ENCODE measurements around the gene ABTB1. TPM values are rescaled to one million over a fixed set of nuclear protein-coding genes. Genes with fewer than 3 reads are reported as not detected.

The ABTB1 gene
- total RNA-seq, 1 donor = 8.2 TPM

DNA sequence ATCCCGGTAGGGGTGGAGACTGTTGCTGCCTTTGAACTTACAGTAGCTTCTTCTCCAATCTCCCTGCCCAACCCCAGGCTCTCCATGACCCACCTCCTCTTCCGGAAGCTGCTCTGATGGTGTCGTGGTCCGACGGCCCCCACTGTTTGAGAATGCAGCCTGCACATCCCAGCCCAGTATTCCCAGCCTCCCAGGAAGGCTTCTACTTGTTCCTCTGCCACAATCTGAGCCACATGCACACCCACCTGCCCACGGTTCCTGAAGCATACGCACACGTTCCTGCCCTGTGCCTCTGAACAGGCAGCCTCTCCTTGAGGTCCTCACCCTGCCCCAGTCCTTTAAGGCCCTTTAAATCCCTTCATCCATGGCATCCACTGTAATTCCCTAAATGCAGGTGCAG is 57.4 kb downstream of the ABTB1 start:
- DNase-seq (ENCODE audit: low read depth) = no peak
- TF ChIP-seq, protein P1, sequence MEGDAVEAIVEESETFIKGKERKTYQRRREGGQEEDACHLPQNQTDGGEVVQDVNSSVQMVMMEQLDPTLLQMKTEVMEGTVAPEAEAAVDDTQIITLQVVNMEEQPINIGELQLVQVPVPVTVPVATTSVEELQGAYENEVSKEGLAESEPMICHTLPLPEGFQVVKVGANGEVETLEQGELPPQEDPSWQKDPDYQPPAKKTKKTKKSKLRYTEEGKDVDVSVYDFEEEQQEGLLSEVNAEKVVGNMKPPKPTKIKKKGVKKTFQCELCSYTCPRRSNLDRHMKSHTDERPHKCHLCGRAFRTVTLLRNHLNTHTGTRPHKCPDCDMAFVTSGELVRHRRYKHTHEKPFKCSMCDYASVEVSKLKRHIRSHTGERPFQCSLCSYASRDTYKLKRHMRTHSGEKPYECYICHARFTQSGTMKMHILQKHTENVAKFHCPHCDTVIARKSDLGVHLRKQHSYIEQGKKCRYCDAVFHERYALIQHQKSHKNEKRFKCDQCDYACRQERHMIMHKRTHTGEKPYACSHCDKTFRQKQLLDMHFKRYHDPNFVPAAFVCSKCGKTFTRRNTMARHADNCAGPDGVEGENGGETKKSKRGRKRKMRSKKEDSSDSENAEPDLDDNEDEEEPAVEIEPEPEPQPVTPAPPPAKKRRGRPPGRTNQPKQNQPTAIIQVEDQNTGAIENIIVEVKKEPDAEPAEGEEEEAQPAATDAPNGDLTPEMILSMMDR (IDR thresholded peaks at IDR 0.05; ENCODE audit: insufficient read depth, low read length) = no peak
- no peak overlapping the region for H3K4me3 ChIP-seq (ENCODE audit: low read depth, low read length)

Other genes starting within 250 kb of the ABTB1 start
- 25.6 and 29.4 TPM in 2 replicates for gene TPRA1, start 82.2 kb upstream of the ABTB1 start, total RNA-seq (ENCODE audit: low replicate concordance)
- gene MCM2, start 74.5 kb upstream of the ABTB1 start, total RNA-seq (ENCODE audit: low replicate concordance) = 7.1 and 76.1 TPM in 2 replicates
- gene PODXL2, start 43.8 kb upstream of the ABTB1 start, total RNA-seq (ENCODE audit: low replicate concordance) = 1.3 and 3.4 TPM in 2 replicates
- gene MGLL, start 149.6 kb downstream of the ABTB1 start, total RNA-seq (ENCODE audit: low replicate concordance) = 8.3 and 25.8 TPM in 2 replicates
- gene KBTBD12, start 242.3 kb downstream of the ABTB1 start, total RNA-seq (ENCODE audit: low replicate concordance) = under 0.01 TPM in 1 of 2 replicates, not detected in the other

Measured in fibroblast of the aortic adventitia (primary cell).